Mesendoderm (in vitro differentiated cells): ENCODE measurements around the gene R3HDM2.

ENCODE experiments used
- DNase-seq: peaks from one replicate; pipeline ENCODE4 v3.0.0; 2013
- H2AK5ac ChIP-seq: 2 replicates; pipeline ENCODE4 v1.6.1; 2013; ENCODE audit warnings: low read length, inconsistent platforms
- H2BK120ac ChIP-seq: 2 replicates; pipeline ENCODE4 v1.6.1; 2013; ENCODE audit warnings: low read depth, mild to moderate bottlenecking, low read length, moderate library complexity, mixed read lengths
- H2BK15ac ChIP-seq: replicated peaks from 2 replicates; pipeline ENCODE4 v1.6.1; 2013; ENCODE audit warnings: low read depth, mild to moderate bottlenecking, moderate library complexity
- H2BK5ac ChIP-seq: 2 replicates; pipeline ENCODE4 v1.6.1; 2013; ENCODE audit warnings: low read length, inconsistent platforms
- H3K18ac ChIP-seq: 2 replicates; pipeline ENCODE4 v1.6.1; 2013; ENCODE audit warnings: mild to moderate bottlenecking, low read length, mixed read lengths
- H3K23ac ChIP-seq: one replicate; pipeline ENCODE4 v1.6.1; 2013; ENCODE audit warnings: low read length
- H3K27ac ChIP-seq: 2 replicates; pipeline ENCODE4 v1.5.1; 2013; ENCODE audit warnings: low read depth, mild to moderate bottlenecking, inconsistent platforms, low read length, moderate library complexity
- H3K27me3 ChIP-seq: 2 replicates; pipeline ENCODE4 v1.6.1; 2013; ENCODE audit warnings: low read length, control low read depth, mild to moderate bottlenecking, inconsistent platforms; ENCODE audit not compliant: insufficient read depth, poor library complexity
- H3K36me3 ChIP-seq: 2 replicates; pipeline ENCODE4 v1.6.1; 2013; ENCODE audit warnings: low read length, inconsistent platforms; ENCODE audit not compliant: control insufficient read depth, insufficient read depth
- H3K4ac ChIP-seq: one replicate; pipeline ENCODE4 v1.6.1; 2013; ENCODE audit warnings: low read depth, mild to moderate bottlenecking, low read length, moderate library complexity
- H3K4me1 ChIP-seq: 2 replicates; pipeline ENCODE4 v1.6.1; 2013; ENCODE audit warnings: low read depth, low read length, inconsistent platforms; ENCODE audit not compliant: control insufficient read depth
- H3K4me2 ChIP-seq: 2 replicates; pipeline ENCODE4 v1.6.1; 2013; ENCODE audit warnings: low read length
- H3K4me3 ChIP-seq: 2 replicates; pipeline ENCODE4 v1.5.1; 2013; ENCODE audit warnings: mild to moderate bottlenecking, low read length
- H3K56ac ChIP-seq: one replicate; pipeline ENCODE4 v1.6.1; 2013; ENCODE audit warnings: low read length
- H3K79me1 ChIP-seq: 2 replicates; pipeline ENCODE4 v1.6.1; 2013; ENCODE audit warnings: low read length, inconsistent platforms
- H3K79me2 ChIP-seq: 2 replicates; pipeline ENCODE4 v1.6.1; 2013; ENCODE audit warnings: mild to moderate bottlenecking, low read length; ENCODE audit not compliant: control insufficient read depth, insufficient read depth
- H3K9ac ChIP-seq: 2 replicates; pipeline ENCODE4 v1.6.1; 2013; ENCODE audit warnings: low read length, inconsistent platforms
- H4K5ac ChIP-seq: one replicate; pipeline ENCODE4 v1.6.1; 2013; ENCODE audit warnings: low read length
- H4K8ac ChIP-seq: one replicate; pipeline ENCODE4 v1.6.1; 2013; ENCODE audit warnings: low read depth, mild to moderate bottlenecking, control low read depth, low read length, moderate library complexity
- WGBS: extraction: QIAGEN DNeasy Blood & Tissue Kit; methylation state at CpG from one replicate; pipeline ENCODE4 v1.1.7; 2013; ENCODE audit warnings: low lambda C conversion rate, missing lambda C conversion rate; ENCODE audit not compliant: insufficient coverage; ENCODE audit errors: extremely low coverage; 5-methylcytosine and 5-hydroxymethylcytosine counted together

R3HDM2 gene

DNA sequence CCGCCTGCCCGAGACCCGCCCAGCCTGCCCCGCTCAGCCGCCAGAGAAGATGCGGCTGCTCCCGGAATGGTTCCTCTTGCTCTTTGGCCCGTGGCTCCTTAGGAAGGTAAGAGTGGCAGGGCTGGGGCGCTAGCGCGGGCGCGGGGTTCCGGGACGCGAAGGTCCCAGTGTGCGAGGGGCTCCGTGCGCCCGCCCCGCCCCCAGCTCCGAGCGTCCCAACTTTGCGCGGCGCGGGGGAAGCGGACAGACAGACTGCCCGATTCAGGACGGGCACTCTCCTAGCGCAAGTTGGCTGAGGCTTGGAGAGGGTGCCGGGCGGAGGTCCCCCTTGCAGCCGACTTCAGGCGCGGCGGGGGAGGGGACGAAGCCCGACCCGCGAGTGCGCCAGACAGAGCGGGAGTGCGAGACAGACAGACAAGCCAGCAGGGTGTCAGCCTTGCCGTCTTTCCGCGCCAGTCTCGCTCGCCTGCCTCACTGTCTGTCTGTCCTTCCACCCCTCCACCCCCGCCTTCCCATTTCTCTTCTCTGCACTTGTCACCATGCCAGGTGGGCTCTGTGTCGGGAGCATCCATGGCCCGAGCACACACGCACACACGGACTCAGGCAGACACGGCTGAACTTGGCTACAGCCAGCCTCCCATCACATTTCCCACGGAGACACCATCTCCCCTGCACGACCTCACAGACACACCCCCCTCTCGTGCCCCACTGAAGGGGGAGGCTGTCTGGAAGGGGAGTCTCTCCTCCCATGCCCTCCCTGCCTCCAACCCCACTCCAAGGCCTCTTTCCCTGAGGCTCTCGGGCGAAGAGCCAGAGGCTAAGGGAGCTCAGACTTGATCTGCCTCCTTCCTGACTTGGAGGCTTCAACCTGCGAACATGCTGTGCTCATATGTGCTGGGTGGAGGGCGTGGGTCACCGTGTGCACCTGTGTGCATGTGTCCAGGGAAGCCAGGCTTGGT is 213.6 kb downstream of the R3HDM2 start:
- Histone ChIP-seq H2BK15ac (no peak overlapping the region), H3K4ac (no peak overlapping the region), H3K79me1 (no peaks in the 10 kb centered on the region), H3K18ac (no peak overlapping the region), H3K4me1 (no peaks in the 10 kb centered on the region), H4K8ac (no peak overlapping the region), H3K9ac (peak overlapping the region; percentile 30), H3K36me3 (no peaks in the 10 kb centered on the region), H2BK5ac (no peak overlapping the region), H2BK120ac (no peak overlapping the region), H3K23ac (no peak overlapping the region), H3K4me2 (peak overlapping the region; percentile 33), H3K79me2 (no peaks in the 10 kb centered on the region), H3K4me3 (no peak overlapping the region), H3K27ac (no peak overlapping the region), H4K5ac (no peak overlapping the region), H2AK5ac (no peak overlapping the region), H3K56ac (peak overlapping the region; percentile 54), H3K27me3 (peaks cover 58% of the 10 kb centered on the region)
- no CpG with 5 or more reads among the region's 63 CpGs for WGBS
- DNase-seq: no peak

DNA sequence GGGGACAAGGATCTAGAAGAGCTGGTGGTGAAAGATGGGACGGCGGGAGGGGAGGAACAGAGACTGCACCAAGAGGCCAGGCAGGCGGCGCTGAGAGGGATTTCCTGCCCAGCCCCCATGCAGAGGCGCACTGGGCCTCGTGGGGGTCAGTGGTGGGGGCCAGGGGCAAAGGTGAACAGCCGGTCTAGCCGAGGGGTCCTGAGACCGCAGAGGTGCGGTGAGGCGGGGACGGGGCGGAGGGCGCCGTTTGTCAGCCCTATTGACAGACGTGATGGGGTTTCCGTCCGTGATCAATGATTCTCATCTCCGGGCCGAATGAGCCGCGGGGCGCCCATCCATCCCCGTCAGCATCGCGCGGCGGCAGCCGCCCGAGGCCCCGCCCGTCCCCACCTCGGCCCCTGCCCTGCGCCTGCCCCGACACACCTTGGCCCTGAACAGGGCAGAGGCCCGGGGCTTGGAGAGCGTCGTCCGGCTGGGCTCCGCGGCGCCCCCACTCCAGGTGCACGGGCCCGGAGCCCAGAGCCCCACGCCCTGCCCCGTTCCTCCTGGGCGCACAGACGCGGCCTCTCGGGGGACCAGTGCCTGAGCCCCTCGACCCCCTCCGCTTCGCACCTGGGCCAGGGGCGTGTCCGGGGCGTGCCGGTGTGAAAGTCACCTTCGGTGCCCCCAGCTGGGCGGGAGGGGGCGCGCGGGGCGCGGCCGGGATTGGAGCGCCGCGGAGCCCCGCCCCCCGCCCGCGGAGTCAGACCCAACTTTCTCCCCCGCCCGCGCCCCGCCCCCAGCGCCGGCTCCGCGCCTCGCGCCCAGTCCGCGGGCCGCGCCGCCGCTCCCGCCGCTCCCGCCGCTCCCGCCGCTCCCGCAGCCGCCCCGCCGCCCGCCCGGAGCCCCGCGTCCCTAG is 214.6 kb downstream of the R3HDM2 start, which contains the start of gene NXPH4:
Gene NXPH4 (plus strand): TSS at position 781 of the 898 bp plus-strand sequence. CDS start 176 bp downstream, outside the sequence.
- H3K4me1 ChIP-seq: no peaks in the 10 kb centered on the region

DNA sequence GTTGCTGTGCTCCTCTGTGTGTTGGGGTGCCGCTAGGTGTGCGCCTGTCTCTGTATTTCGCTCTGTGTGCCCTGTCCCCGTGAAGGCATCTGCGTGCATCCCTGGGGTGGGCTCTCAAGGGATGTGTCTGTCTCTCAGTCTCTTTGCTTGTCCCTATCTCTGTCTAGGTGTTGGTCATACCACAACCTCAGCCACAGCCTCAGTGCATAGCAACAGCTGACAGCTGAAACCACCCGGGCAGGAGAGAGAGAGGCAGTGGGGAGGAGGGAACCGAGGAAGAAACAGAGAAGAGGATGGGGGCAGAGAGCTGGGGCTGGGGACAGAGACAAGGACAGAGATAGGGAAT is 215.2 kb downstream of the R3HDM2 start:
- Histone ChIP-seq H3K36me3 (no peaks in the 10 kb centered on the region), H4K8ac (no peak overlapping the region), H3K4ac (no peak overlapping the region), H4K5ac (no peak overlapping the region), H3K79me2 (no peaks in the 10 kb centered on the region), H3K27me3 (peaks cover 43% of the 10 kb centered on the region), H3K4me1 (no peaks in the 10 kb centered on the region), H3K79me1 (no peaks in the 10 kb centered on the region), H3K4me2 (no peak overlapping the region), H3K27ac (no peak overlapping the region), H2AK5ac (no peak overlapping the region), H3K9ac (no peak overlapping the region), H2BK120ac (no peak overlapping the region), H3K4me3 (no peak overlapping the region), H3K56ac (no peak overlapping the region), H3K23ac (no peak overlapping the region), H2BK5ac (no peak overlapping the region), H2BK15ac (no peak overlapping the region), H3K18ac (no peak overlapping the region)
- DNase-seq: peak; percentile 38
- WGBS: no CpG with 5 or more reads among the region's 7 CpGs

More for the DNA sequence above, 214.6 kb downstream of the R3HDM2 start, which contains the start of gene NXPH4:
- no peak within 1 kb of the TSS for H3K4ac ChIP-seq
- H3K79me1 ChIP-seq: no peaks in the 10 kb centered on the region
- peak within 1 kb of the TSS; percentile 54 for H3K56ac ChIP-seq
- H2BK120ac ChIP-seq: no peak within 1 kb of the TSS
- H3K27ac ChIP-seq: no peak within 1 kb of the TSS
- H4K8ac ChIP-seq: no peak within 1 kb of the TSS
- no peak within 1 kb of the TSS for H3K4me3 ChIP-seq
- H3K4me2 ChIP-seq: peak within 1 kb of the TSS; percentile 33
- no peak within 1 kb of the TSS for H2BK5ac ChIP-seq
- H2BK15ac ChIP-seq: no peak within 1 kb of the TSS
- H3K23ac ChIP-seq: no peak within 1 kb of the TSS
- DNase-seq: peak; percentile 46
- H4K5ac ChIP-seq: no peak within 1 kb of the TSS
- no CpG with 5 or more reads among the region's 102 CpGs for WGBS
- no peak within 1 kb of the TSS for H2AK5ac ChIP-seq
- H3K18ac ChIP-seq: no peak within 1 kb of the TSS
- no peaks in the 10 kb centered on the region for H3K79me2 ChIP-seq
- H3K36me3 ChIP-seq: no peaks in the 10 kb centered on the region
- peaks cover 49% of the 10 kb centered on the region for H3K27me3 ChIP-seq
- peak within 1 kb of the TSS; percentile 30 for H3K9ac ChIP-seq

DNA sequence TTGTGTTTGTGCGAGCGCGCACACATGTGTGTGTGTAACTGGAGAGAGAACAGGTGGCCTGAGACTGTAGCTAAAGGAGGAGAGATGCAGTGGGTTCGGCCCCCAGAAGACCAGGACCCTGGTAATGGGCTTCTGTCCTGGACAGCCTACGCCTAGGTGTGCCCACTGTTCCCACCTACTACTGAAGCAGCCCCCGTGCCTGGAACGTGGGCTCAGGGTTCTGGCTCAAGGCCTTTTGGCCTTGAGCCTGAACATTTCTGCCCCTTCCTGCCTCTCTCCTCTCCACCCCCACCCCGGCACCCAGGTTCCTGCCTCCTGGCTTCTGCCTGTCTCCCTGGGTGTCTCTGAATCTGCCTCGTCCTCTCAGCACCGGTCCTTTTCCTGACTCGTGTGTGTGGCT is 215.8 kb downstream of the R3HDM2 start:
- Histone ChIP-seq H2BK120ac (no peak overlapping the region), H3K4me3 (no peak overlapping the region), H4K8ac (no peak overlapping the region), H3K27me3 (peaks cover 40% of the 10 kb centered on the region), H3K18ac (no peak overlapping the region), H3K56ac (no peak overlapping the region), H3K9ac (no peak overlapping the region), H3K79me1 (no peaks in the 10 kb centered on the region), H2AK5ac (no peak overlapping the region), H4K5ac (no peak overlapping the region), H3K27ac (no peak overlapping the region), H3K4ac (no peak overlapping the region), H2BK5ac (no peak overlapping the region), H3K36me3 (no peaks in the 10 kb centered on the region), H3K4me1 (no peaks in the 10 kb centered on the region), H3K23ac (no peak overlapping the region), H2BK15ac (no peak overlapping the region), H3K4me2 (no peak overlapping the region), H3K79me2 (no peaks in the 10 kb centered on the region)
- no CpG with 5 or more reads among the region's 11 CpGs for WGBS
- no peak for DNase-seq

DNA sequence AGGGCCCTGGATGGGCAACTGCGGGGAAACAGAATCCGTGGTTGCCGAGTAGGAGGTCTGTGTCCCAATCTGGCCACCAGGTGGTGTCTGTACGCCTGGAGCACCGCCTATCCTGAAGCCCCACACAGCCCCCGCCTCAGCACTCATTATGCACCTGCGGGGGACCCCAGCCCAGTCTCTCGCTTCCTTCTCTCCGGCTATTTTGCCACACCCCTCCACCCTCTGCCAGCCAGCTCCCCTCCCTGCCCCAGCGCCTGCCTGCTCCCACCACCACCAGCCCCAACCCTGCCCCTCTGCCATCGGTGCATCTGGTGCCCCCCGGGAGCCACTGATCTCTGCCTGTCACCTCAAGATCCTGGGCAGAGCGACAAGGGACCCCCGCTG is 216.5 kb downstream of the R3HDM2 start:
- Histone ChIP-seq H3K4me2 (no peak overlapping the region), H3K27ac (no peak overlapping the region), H3K56ac (no peak overlapping the region), H2BK5ac (no peak overlapping the region), H3K23ac (no peak overlapping the region), H3K79me2 (no peaks in the 10 kb centered on the region), H3K9ac (no peak overlapping the region), H2BK120ac (no peak overlapping the region), H3K4me1 (no peaks in the 10 kb centered on the region), H2AK5ac (no peak overlapping the region), H3K4ac (no peak overlapping the region), H3K27me3 (peaks cover 33% of the 10 kb centered on the region), H4K5ac (no peak overlapping the region), H3K4me3 (no peak overlapping the region), H3K18ac (no peak overlapping the region), H3K79me1 (no peaks in the 10 kb centered on the region), H4K8ac (no peak overlapping the region), H2BK15ac (no peak overlapping the region), H3K36me3 (no peaks in the 10 kb centered on the region)
- WGBS: no CpG with 5 or more reads among the region's 14 CpGs
- peak; percentile 80 for DNase-seq
